ENCODE results near the gene STAMBP.

STAMBP gene

GRCh38 chr2:73844087-73844486 lies 15.3 kb downstream of the STAMBP start:
- TF ChIP-seq, protein P1, sequence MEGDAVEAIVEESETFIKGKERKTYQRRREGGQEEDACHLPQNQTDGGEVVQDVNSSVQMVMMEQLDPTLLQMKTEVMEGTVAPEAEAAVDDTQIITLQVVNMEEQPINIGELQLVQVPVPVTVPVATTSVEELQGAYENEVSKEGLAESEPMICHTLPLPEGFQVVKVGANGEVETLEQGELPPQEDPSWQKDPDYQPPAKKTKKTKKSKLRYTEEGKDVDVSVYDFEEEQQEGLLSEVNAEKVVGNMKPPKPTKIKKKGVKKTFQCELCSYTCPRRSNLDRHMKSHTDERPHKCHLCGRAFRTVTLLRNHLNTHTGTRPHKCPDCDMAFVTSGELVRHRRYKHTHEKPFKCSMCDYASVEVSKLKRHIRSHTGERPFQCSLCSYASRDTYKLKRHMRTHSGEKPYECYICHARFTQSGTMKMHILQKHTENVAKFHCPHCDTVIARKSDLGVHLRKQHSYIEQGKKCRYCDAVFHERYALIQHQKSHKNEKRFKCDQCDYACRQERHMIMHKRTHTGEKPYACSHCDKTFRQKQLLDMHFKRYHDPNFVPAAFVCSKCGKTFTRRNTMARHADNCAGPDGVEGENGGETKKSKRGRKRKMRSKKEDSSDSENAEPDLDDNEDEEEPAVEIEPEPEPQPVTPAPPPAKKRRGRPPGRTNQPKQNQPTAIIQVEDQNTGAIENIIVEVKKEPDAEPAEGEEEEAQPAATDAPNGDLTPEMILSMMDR (IDR thresholded peaks at IDR 0.05; ENCODE audit: low read depth, low read length, missing control alignments): no peak
- H3K4me3 ChIP-seq (replicated peaks; ENCODE audit: low read depth, low read length): no peak overlapping the region
- DNase-seq (ENCODE audit: extremely low read depth, low read depth): no peak

GRCh38 chr2:73850009-73850408 lies 21.2 kb downstream of the STAMBP start:
- TF ChIP-seq, protein P1 (IDR thresholded peaks at IDR 0.05; ENCODE audit: low read depth, low read length, missing control alignments): no peak
- no peak overlapping the region for H3K4me3 ChIP-seq (replicated peaks; ENCODE audit: low read depth, low read length)
- DNase-seq (ENCODE audit: extremely low read depth, low read depth): no peak

- TF ChIP-seq, protein P1 (IDR thresholded peaks at IDR 0.05; ENCODE audit: low read depth, low read length, missing control alignments): peak; percentile 28
- no peak overlapping the region for H3K4me3 ChIP-seq (replicated peaks; ENCODE audit: low read depth, low read length)
- DNase-seq (ENCODE audit: extremely low read depth, low read depth): no peak
Measured at GRCh38 chr2:73851274-73851673, 22.5 kb downstream of the STAMBP start.

DNA sequence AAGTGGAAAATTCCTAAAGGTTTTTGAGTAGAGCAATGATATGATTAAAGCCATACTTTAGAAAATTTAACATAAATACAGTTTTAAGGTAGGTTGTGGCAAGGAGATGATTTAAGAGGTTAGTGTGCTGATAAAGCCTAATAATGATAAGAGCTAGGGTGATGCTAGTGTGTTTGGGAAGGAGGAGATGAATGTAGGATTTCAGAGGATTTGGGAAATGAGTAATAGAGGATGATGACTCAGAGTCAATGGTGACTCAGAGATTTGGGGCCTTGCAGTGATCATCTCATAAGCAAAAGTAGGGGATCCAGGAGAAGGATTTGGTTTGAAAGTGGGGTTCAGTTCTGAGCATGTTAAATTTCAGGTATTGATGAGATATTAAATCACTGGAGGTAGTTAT lies 23.3 kb downstream of the STAMBP start:
- TF ChIP-seq, protein P1 (IDR thresholded peaks at IDR 0.05; ENCODE audit: low read depth, low read length, missing control alignments): no peak
- DNase-seq (ENCODE audit: extremely low read depth, low read depth): peak; percentile 31
- no peak overlapping the region for H3K4me3 ChIP-seq (replicated peaks; ENCODE audit: low read depth, low read length)

DNA sequence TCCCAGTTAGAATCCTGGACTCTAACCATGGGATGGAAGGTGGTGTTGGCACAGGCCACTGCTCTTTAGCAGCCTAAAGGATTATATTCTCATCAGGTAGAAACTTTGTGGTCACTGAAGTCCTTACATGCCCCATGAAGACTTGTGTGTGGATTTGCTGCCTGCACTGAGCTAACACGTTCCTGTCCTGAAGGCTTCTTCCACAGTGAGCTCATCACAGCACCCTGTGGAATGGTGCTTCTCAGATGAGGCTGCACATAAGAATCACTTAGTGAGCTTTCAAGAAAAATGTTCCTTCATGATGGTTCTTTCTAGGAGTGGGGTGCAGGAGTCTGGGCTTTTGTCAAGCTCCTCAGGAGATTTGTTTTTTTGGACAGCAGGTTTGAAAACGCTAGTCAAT lies 26.8 kb downstream of the STAMBP start:
- no peak for DNase-seq (ENCODE audit: extremely low read depth, low read depth)
- TF ChIP-seq, protein P1 (IDR thresholded peaks at IDR 0.05; ENCODE audit: low read depth, low read length, missing control alignments): no peak
- no peak overlapping the region for H3K4me3 ChIP-seq (replicated peaks; ENCODE audit: low read depth, low read length)

DNA sequence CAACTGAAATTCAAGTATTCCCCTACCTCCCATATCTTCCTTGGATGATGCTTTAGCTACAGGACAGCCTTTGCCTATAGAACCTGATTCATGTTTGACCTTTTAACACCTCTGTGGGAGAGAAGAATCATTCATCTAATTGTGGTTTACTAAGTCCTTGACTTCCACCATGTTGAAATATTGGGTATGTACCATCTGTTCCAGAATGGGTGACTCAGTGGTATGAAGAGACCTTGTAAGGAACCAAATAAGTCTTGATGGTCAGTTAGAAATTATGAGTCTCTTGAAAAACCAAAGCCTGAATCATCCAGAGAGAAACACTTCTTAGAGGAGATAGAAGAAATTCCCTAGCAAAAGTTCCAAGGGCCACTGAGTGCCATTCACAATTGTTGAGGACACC lies 27.5 kb downstream of the STAMBP start:
- DNase-seq (ENCODE audit: extremely low read depth, low read depth): peak; percentile 19
- H3K4me3 ChIP-seq (replicated peaks; ENCODE audit: low read depth, low read length): no peak overlapping the region
- TF ChIP-seq, protein P1 (IDR thresholded peaks at IDR 0.05; ENCODE audit: low read depth, low read length, missing control alignments): no peak

Data from HFF-Myc (cell line).